GM12873 (cell line): ENCODE data around the gene ARHGEF2.

Source experiments
- CTCF ChIP-seq: IDR thresholded peaks from 2 replicates; pipeline ENCODE4 v1.5.1; 2012; ENCODE audit warnings: low read depth, mild to moderate bottlenecking, moderate library complexity, low read length, control low read depth; ENCODE audit not compliant: insufficient read depth; ENCODE audit errors: missing control alignments

Gene ARHGEF2

GRCh38 chr1:156002188-156002911, 24.0 kb upstream of the ARHGEF2 start:
- TF ChIP-seq CTCF: no peak

- TF ChIP-seq CTCF: no peak
These were observed 23.4 kb upstream of the ARHGEF2 start for GRCh38 chr1:156001662-156002171.

DNA sequence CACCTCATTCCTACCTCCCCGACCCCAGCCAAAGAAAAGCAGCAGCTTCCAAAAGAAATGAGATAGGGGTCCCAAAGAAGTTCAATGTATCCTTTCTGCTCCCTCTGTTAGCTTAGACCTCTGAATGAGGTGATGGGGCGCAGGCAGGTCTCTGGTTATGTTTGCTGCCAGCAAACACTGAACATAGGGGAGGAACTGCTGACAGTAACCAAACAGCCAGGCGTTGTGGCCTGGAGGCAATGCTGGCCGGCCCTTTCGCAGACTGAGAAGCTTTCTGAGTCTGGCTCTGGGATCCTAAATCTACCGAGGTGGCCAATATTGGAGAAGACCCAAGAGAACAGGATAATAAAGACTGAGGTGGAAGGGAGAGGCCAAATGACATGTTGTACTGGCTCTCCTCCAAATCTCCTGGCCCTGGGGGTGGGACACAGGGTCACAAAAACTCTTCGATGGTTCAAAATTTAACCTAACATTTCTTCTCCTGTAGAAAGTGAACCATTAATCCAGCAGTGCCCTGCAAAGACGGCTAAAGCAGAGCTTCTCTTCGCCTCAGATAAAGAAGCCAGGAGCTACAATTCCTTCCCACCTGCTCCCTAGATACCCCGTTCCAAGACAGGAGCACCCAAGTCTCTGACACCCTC, 22.8 kb upstream of the ARHGEF2 start:
- no peak for TF ChIP-seq CTCF

DNA sequence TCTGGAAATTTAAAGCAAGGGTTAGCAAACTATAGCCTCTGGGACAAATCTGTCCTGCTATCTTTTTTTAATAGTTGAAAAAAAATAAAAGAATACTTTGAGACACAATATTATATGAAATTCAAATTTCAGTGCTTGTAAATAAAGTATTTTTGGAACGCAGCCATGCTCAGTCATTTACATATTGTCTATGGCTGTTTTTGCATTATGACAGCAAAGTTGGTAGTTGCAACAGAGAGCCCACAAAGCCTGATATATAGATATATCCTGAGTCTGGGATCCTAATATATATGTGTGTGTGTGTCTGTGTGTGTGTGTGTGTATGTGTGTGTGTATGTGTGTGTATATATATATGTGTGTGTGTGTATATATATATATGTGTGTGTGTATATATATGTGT, 21.6 kb upstream of the ARHGEF2 start:
- no peak for TF ChIP-seq CTCF

DNA sequence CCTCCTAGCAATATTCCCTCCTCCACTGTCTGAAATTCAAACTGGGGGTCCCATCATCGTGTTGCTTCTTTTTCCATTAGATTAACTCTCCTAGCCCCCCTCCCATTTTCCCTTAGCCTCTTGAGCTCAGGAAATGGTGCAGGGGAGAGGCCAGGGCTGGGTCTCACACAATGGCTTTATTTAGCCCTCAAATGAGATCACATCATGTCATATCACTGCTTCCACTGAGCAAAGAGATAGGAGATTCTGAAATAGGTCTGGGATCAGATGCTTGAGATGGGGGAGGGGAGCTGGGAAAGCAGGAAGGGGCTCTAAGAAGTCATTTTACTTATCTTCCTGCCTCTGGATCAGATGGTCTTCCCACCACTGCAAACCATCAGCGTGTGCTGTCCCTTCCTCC, 17.8 kb upstream of the ARHGEF2 start:
- no peak for TF ChIP-seq CTCF

DNA sequence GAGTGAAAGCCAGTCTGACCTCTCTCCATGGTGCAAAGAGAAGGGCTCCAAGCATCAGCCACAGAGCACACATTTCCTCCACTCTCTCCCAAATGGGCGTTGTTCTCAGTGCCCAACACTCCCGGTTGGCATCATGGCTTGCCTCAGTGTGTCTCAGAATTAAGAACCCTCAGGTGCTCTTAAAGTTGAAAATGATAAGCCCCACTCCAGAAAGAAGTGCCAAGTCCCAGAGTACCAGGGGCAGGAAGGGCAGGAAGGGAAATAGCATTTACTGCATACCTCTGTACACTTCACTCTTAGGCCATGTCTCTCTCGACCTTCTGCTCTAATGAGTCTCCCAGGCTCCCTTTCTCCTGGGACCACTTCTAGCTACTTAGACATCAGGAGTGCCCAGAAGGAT, 15.2 kb upstream of the ARHGEF2 start:
- TF ChIP-seq CTCF: no peak

DNA sequence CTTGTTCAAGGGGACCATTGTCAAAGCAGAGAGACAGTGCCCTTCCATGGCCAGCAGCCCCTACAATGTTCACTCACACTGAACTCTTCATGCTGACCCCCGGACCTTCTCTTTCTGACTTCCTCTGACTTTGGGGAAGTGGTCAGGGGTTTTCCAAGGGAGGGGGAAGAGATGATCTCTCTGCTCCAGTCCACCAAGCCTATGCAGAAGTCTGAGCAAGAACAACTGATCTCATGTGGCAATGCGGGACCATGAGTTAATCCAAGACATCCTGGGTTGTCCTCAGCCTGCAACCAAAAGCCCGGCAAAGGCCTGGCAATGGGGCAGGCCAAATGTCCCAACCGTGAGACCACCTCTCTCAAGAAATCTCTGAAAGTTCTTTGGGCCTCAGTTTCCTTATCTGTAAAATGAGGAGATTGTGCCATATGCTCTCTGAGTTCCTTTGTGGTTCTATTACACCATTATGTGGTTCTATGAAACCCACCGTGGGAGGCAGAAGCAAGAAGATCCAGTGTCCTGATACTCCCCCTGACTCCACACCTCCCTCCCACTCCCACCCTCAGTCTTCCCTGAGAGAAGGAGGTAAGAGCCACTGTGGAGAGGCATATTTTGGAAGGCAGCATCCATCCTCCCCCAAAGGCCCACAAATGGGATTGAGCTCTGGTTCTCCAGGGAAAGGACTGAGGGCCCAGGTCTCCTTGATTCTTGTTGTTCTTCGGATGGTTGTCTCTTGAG, 11.8 kb upstream of the ARHGEF2 start:
- no peak for TF ChIP-seq CTCF
